Measurements from ENCODE around the gene GREB1.

The GREB1 gene

GRCh38 chr2:11520092-11520693, 13.7 kb upstream of the GREB1 start:
- Histone ChIP-seq H3K4me1 (peaks cover 4% of the 10 kb centered on the region; the same call in 1 of the 2 replicates), H3K4me3 (ENCODE audit: low read depth, low read length) (no peak overlapping the region), H3K27me3 (no peaks in the 10 kb centered on the region), H3K9me3 (no peaks in the 10 kb centered on the region), H3K36me3 (peaks cover 10% of the 10 kb centered on the region)
- TF ChIP-seq, protein P1, sequence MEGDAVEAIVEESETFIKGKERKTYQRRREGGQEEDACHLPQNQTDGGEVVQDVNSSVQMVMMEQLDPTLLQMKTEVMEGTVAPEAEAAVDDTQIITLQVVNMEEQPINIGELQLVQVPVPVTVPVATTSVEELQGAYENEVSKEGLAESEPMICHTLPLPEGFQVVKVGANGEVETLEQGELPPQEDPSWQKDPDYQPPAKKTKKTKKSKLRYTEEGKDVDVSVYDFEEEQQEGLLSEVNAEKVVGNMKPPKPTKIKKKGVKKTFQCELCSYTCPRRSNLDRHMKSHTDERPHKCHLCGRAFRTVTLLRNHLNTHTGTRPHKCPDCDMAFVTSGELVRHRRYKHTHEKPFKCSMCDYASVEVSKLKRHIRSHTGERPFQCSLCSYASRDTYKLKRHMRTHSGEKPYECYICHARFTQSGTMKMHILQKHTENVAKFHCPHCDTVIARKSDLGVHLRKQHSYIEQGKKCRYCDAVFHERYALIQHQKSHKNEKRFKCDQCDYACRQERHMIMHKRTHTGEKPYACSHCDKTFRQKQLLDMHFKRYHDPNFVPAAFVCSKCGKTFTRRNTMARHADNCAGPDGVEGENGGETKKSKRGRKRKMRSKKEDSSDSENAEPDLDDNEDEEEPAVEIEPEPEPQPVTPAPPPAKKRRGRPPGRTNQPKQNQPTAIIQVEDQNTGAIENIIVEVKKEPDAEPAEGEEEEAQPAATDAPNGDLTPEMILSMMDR (IDR thresholded peaks at IDR 0.05; ENCODE audit: low read depth, low read length): no peak
- no peak for DNase-seq

- Histone ChIP-seq H3K4me1 (peaks cover 4% of the 10 kb centered on the region; the same call in 1 of the 2 replicates), H3K4me3 (ENCODE audit: low read depth, low read length) (no peak overlapping the region), H3K36me3 (peaks cover 7% of the 10 kb centered on the region), H3K9me3 (no peaks in the 10 kb centered on the region), H3K27me3 (no peaks in the 10 kb centered on the region)
- DNase-seq: peak; percentile 32
- TF ChIP-seq, protein P1 (IDR thresholded peaks at IDR 0.05; ENCODE audit: low read depth, low read length): no peak
These were observed 12.1 kb upstream of the GREB1 start for GRCh38 chr2:11521775-11522174.

- Histone ChIP-seq H3K36me3 (peaks cover 7% of the 10 kb centered on the region), H3K4me1 (peaks cover 4% of the 10 kb centered on the region; the same call in 1 of the 2 replicates), H3K9me3 (no peaks in the 10 kb centered on the region), H3K4me3 (ENCODE audit: low read depth, low read length) (no peak overlapping the region), H3K27me3 (no peaks in the 10 kb centered on the region)
- DNase-seq: no peak
- TF ChIP-seq, protein P1 (IDR thresholded peaks at IDR 0.05; ENCODE audit: low read depth, low read length): no peak
These were observed 9.4 kb upstream of the GREB1 start for GRCh38 chr2:11524470-11524869.

- Histone ChIP-seq H3K36me3 (peaks cover 4% of the 10 kb centered on the region; the same call in 1 of the 2 replicates), H3K9me3 (no peaks in the 10 kb centered on the region), H3K4me3 (ENCODE audit: low read depth, low read length) (no peak overlapping the region), H3K27me3 (no peaks in the 10 kb centered on the region), H3K4me1 (peaks cover 4% of the 10 kb centered on the region; the same call in 1 of the 2 replicates)
- TF ChIP-seq, protein P1 (IDR thresholded peaks at IDR 0.05; ENCODE audit: low read depth, low read length): no peak
- DNase-seq: no peak
These were observed 8.1 kb upstream of the GREB1 start for GRCh38 chr2:11525762-11526161.

DNA sequence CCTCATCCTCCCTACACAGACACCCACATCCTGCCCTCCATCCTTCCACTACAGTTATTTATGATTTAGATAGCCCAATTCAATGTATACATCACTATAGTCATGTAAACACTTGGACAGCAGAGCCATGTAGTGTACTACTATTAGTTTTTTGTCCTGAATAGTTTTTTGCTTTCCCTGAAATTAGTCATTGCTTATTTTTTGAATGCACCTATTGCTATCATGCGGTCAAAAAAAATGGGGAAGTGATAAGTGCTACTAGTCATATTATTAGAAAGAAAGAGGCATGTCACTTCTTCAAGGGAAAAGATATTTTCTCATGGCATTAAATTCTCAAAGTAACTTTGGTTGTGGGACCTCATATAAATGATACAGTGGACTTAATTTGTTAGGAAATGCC, 6.8 kb upstream of the GREB1 start:
- no peaks in the 10 kb centered on the region for H3K27me3 ChIP-seq
- H3K36me3 ChIP-seq: peaks cover 4% of the 10 kb centered on the region; the same call in 1 of the 2 replicates
- no peak overlapping the region for H3K4me3 ChIP-seq (ENCODE audit: low read depth, low read length)
- TF ChIP-seq, protein P1 (IDR thresholded peaks at IDR 0.05; ENCODE audit: low read depth, low read length): no peak
- DNase-seq: no peak
- no peaks in the 10 kb centered on the region for H3K9me3 ChIP-seq
- 0 out of 2 replicates have a peak, but pooled peaks cover 1% of the 10 kb centered on the region for H3K4me1 ChIP-seq

DNA sequence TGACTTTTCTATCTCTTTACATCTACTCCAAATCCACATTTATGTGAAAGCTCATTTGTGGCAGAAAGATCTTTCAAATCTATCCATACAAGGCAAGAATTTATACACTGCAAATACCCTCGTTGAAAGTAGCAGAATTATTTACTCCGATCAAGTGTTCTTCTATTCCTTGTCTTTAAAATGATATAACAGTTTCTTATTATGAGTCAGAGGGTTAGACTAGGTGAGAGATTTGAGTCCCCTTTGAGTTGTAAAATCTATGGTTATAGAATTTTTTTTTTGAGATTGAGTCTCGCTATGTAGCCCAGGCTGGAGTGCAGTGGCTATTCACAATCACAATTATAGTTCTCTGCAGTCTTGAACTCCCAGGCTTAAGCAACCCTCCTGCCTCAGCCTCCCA, 5.6 kb upstream of the GREB1 start:
- Histone ChIP-seq H3K27me3 (no peaks in the 10 kb centered on the region), H3K4me1 (0 out of 2 replicates have a peak, but pooled peaks cover 7% of the 10 kb centered on the region), H3K9me3 (no peaks in the 10 kb centered on the region), H3K36me3 (no peaks in the 10 kb centered on the region), H3K4me3 (ENCODE audit: low read depth, low read length) (no peak overlapping the region)
- no peak for DNase-seq
- TF ChIP-seq, protein P1 (IDR thresholded peaks at IDR 0.05; ENCODE audit: low read depth, low read length): no peak
